GM18502 (cell line): ENCODE results near the gene TMEM184C.

Source experiments
- ATAC-seq: cut with Tn5 transposase; IDR thresholded peaks from one replicate; pipeline ENCODE4 v1.9.1; 2021; ENCODE audit warnings: mild to moderate bottlenecking; ENCODE audit not compliant: unreplicated experiment, poor library complexity

TMEM184C gene

DNA sequence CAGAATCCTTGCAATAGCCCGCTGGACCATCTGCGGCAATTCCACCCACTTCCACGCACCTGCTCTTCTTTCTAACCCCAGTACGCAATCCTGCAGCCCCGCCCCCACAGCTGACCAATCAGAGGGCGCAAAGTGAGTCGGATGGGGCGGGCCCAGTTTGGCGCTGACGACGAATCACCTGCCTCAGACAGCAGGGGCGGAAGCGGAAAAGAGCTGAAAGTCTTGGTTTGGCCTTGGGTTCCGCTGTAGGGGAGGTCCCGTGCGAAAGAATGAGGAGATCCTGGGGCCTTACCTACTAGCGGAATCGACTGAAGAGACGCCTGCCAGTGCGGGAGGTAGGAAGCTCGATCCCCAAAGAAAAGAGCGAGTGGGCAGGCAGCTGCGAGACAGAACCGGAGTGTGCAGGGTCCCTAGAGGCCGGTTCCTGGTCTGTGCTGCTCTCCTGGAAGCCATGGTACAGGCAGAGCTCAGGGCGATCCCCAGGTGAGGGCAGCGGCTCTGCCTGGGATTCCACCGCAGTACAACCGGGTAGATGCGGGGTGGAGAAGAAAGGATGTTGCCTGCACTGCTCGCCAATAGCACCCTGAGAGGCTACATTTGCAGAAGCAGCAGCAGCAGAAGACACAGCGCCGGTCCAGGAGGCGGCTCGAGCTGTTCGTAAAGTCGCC, at the start of gene TMEM184C:
Gene TMEM184C, plus strand, starts transcription at position 225 of the 668 bp plus-strand sequence. CDS start 560 bp downstream, outside the sequence.
- peak; percentile 100 for ATAC-seq

GRCh38 chr4:147570616-147571015, 46.6 kb upstream of the TMEM184C start:
- ATAC-seq: no peak

GRCh38 chr4:147571036-147571770, 46.0 kb upstream of the TMEM184C start:
- no peak for ATAC-seq

DNA sequence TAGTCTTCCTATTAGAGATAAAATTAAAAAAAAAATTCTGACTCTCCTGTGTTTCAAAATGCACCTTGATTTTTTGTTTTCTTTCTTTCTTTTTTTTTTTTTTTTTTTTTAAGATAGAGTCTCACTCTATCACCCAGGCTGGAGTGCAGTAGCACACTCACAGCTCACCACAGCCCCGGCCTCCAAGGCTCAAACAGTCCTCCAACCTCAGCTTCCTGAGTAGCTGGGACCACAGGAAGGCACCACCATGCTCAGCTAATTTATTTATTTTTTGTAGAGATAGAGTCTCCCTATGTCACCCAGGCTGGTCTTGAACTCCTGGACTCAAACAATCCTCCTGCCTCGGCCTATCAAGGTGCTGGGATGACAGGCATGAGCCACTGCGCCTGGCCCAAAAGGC, 41.1 kb upstream of the TMEM184C start:
- ATAC-seq: no peak

DNA sequence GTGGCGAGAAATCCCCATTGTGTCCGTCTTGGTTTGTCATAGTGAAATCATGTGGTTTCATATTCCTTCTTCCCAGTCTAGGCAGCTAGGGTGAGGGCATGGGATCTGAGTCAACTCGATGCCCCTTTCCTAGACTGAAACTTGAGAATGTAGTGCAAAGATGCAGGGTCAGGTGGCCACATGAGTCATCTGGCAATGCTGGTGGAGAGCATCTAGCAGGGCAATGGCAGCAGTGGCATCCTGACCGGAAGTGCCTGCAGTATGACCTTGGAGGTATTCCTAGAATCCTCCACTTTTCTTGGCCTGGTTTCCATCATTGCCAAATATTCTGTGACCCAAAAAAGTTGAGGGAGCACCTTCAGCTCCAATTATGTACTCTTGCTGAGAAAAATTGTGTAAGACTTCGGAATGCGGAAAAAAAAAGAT, 39.1 kb upstream of the TMEM184C start:
- no peak for ATAC-seq

GRCh38 chr4:147578593-147578992, 38.6 kb upstream of the TMEM184C start:
- no peak for ATAC-seq

- ATAC-seq: no peak
These were observed 36.8 kb upstream of the TMEM184C start for GRCh38 chr4:147580396-147580795.

GRCh38 chr4:147581606-147582350, 35.4 kb upstream of the TMEM184C start:
- ATAC-seq: no peak

- ATAC-seq: no peak
These were observed 34.7 kb upstream of the TMEM184C start for GRCh38 chr4:147582386-147583060.

DNA sequence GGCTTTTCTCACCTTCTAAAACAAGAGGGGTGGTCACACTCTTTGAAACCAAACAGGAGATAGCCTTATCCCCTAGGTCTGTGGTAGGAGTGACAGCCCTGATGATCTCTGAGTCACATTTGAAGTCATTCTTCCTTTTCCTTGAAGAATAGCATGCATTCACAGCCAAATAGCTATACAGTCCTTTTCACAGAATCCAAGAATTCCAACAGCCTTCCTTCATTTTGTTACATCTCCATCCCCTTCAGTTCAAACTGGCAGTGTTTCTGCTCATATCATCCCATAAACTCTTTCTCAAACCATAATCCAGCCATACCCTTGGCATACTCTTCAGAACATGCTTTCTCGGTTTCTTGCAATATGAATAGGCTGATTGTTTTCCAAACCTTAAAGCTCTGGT, 33.3 kb upstream of the TMEM184C start:
- no peak for ATAC-seq

DNA sequence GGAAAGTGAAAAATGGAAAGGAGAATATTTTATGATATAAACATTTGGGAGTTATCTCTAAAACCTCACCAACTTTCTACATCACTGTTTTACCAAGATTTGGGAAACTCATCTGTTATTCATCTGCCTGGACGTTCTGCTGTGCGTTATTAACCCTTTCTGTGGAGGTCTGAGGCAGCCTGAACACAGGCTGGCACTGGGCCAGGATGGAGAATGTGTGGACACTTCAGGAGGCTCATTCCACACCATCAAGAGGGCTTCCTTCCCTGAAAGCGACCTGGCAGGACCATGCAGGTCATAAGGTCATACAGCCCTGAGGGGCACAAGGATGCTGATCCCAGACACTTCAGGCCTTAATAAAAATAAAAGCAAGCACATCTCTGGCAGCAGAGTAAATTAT, 31.2 kb upstream of the TMEM184C start:
- no peak for ATAC-seq

GRCh38 chr4:147586637-147587036, 30.6 kb upstream of the TMEM184C start:
- peak; percentile 88 for ATAC-seq

DNA sequence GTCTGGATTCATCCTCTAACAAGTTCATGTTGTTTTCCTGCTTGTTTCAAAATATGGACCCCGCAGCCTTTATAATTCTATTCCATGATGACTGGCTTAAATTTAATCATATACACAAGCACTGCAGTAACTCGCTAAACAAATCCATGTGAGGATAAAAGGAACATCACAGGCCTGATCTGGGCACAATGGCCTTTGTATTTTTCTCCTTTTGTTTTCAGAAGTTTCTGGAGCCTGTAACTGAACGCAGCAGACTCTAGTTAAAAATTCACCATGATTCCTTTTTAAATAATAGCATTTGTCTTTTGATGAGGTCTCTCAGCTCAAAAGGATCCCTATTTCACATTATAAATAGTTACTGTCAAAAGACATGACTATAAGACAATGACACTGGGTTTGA, 30.2 kb upstream of the TMEM184C start:
- no peak for ATAC-seq

DNA sequence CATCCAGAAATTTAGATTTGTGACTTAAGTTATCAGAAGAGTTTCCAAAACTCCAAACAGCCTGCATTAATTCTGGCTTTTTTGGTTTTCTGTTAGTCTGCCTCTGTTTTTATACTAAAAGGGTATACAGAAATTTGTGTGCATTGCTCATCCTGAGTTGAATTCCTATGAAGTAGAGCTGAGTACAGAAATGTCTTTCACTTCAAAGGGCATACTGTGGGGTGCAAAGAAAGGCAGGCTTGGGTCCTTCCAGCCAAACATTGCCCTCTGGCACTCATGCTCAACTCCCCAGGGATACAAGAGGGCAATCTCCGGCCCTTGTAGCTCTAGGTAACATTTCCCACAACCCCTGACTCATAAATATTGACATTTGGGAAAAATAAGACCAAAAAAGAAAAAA, 27.6 kb upstream of the TMEM184C start:
- no peak for ATAC-seq

GRCh38 chr4:147590249-147590920, 26.8 kb upstream of the TMEM184C start:
- ATAC-seq: peak; percentile 59

DNA sequence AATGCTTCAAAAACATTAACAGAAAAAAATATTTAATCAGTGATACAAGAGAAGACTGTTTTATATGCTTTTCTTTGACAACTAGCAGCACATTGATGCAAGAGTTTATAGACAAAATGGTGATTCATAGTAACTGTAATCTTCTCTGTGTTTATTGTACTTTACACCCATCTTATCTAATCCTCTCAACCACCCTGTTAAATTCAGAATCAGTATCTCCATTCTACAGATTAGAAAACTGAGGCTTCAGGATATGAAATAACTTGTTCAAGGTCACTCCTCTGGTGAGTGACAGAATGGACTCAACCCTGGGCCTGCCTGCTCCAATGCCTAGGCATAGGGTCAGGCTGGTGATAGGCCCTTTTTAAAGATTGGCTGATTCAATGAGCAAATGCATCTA, 26.1 kb upstream of the TMEM184C start:
- ATAC-seq: no peak

GRCh38 chr4:147594107-147594506, 23.1 kb upstream of the TMEM184C start:
- no peak for ATAC-seq

GRCh38 chr4:147594578-147594977, 22.6 kb upstream of the TMEM184C start:
- no peak for ATAC-seq

GRCh38 chr4:147596377-147596776, 20.8 kb upstream of the TMEM184C start:
- no peak for ATAC-seq

GRCh38 chr4:147596981-147597380, 20.2 kb upstream of the TMEM184C start:
- no peak for ATAC-seq
